Upper lobe of left lung (tissue), 4 donors: ENCODE results near the gene ZNF200.

Experiments
- POLR2A ChIP-seq, 4 donors: fragments of 450-650 bp; IDR thresholded peaks; one replicate each; pipeline ENCODE4 v1.5.1; 2016 to 2017; ENCODE audit warnings: antibody characterized with exemption in 4 of 4, mild to moderate bottlenecking in 2 of 4
- TF ChIP-seq, protein P1 (sequence below), 6 experiments: fragments of 450-650 bp in 4 of 6; fragments of 200-600 bp in 2 of 6; sonication (generic) in 2 of 6; IDR thresholded peaks; one replicate each; pipeline ENCODE4 v1.5.1; 2016 to 2019; ENCODE audit warnings: antibody characterized with exemption in 6 of 6

DNA sequence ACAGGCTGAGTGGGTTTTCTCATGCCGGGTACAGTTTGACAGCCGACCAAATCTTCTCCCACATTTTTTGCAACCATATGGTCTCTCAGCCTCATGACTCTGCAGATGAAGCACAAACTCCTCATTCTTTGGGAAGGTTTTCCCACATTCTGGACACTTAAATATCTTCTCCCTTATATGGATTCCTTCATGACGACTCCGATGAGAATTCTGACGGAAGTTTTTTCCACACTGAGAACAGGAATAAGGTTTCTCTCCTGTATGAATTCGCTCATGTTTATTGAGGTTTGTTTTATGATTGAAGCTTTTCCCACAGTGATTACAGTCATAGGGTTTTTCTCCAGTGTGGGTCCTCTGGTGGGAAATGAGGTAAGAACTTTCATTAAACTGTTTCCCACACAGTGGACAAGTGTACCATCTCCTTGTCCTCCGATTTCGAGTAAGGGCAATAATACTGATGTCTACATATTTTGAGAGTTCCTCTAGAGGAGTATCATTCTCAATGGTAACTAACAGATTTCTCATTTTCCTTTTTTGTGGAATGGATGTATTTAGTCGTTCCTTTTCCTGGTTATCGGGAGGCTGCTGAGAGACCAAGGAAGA lies 10.9 kb downstream of the ZNF200 start:
- TF ChIP-seq, protein P1, sequence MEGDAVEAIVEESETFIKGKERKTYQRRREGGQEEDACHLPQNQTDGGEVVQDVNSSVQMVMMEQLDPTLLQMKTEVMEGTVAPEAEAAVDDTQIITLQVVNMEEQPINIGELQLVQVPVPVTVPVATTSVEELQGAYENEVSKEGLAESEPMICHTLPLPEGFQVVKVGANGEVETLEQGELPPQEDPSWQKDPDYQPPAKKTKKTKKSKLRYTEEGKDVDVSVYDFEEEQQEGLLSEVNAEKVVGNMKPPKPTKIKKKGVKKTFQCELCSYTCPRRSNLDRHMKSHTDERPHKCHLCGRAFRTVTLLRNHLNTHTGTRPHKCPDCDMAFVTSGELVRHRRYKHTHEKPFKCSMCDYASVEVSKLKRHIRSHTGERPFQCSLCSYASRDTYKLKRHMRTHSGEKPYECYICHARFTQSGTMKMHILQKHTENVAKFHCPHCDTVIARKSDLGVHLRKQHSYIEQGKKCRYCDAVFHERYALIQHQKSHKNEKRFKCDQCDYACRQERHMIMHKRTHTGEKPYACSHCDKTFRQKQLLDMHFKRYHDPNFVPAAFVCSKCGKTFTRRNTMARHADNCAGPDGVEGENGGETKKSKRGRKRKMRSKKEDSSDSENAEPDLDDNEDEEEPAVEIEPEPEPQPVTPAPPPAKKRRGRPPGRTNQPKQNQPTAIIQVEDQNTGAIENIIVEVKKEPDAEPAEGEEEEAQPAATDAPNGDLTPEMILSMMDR (IDR thresholded peaks at IDR 0.05), result no peak
- no peak for TF ChIP-seq POLR2A (IDR thresholded peaks at IDR 0.05)
